Measurements from ENCODE around the gene IFT27. TPM values are rescaled to one million over a fixed set of nuclear protein-coding genes. Genes with fewer than 3 reads are reported as not detected.
A peak's percentile ranks its signal among the peaks of the same experiment; 100 is the strongest.

Gene IFT27
- polyA plus RNA-seq, 1 experiment = 23.0 TPM

GRCh38 chr22:36773935-36774334, 2.0 kb downstream of the IFT27 start:
- ChIA-PET CTCF (interaction anchor here (0.6 to 3.9 kb wide), 14 partner anchors 8 to 267 kb away, joined by 3 to 37 read pairs (median 5); partner anchors contain the start of gene FOXRED2), POLR2A (no interaction called here)
- no peak overlapping the region for H3K4me3 ChIP-seq (ENCODE audit: low read depth, low read length)
- H3K27me3 ChIP-seq (ENCODE audit: control insufficient read depth, insufficient read depth, low read length) = no peaks in the 10 kb centered on the region
- peak; percentile 52 for TF ChIP-seq CTCF (IDR thresholded peaks at IDR 0.05; ENCODE audit: insufficient read depth, low read depth, low read length)
- no peak for DNase-seq (ENCODE audit: low read depth)
- H3K36me3 ChIP-seq (ENCODE audit: control insufficient read depth, insufficient read depth, low read length) = no peaks in the 10 kb centered on the region

GRCh38 chr22:36772451-36772850, 3.5 kb downstream of the IFT27 start:
- POLR2A ChIA-PET = no interaction called here
- no peak overlapping the region for H3K4me3 ChIP-seq (ENCODE audit: low read depth, low read length)
- CTCF ChIA-PET = interaction anchor here (3.3 to 3.9 kb wide), 2 partner anchors 220 to 262 kb away, joined by 16 to 20 read pairs; no protein-coding TSS in a partner anchor
- H3K36me3 ChIP-seq (ENCODE audit: control insufficient read depth, insufficient read depth, low read length) = no peaks in the 10 kb centered on the region; the same call in none of the 2 replicates
- no peak for DNase-seq (ENCODE audit: low read depth)
- no peak for TF ChIP-seq CTCF (IDR thresholded peaks at IDR 0.05; ENCODE audit: insufficient read depth, low read depth, low read length)
- H3K27me3 ChIP-seq (ENCODE audit: control insufficient read depth, insufficient read depth, low read length) = no peaks in the 10 kb centered on the region

DNA sequence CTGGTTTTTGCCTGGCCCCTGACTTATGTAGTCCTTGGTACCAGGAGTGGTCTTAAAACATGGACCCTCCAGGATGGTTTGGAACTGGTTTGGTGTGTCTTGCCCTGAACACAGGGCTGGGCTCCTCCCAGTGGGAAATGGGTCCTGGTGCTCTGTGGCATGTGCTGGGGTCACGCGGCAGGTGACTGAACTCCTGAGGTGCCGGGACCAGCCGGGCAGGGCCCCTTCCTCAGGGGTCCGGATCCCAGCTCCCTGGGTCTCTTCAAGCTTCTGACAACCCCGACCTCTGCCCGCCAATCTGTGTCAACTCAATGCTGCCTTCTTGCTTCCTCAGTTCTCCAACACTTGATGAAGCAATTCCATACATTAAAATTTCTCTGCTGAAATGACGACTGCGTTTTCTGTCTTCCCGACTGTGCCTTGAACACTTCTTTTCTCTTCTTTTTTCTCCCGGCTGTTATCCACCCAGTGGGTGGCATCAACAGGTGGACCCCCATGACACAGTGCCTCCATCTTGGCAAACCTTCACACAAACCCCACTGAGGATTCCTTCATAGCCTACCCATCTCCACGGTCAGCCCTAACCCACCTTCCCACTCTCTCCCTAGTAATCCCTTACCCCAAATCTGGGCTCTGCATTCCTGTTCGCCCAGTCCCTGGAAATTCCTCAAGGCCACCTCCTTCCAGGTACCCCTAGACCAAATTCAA, 4.4 kb downstream of the IFT27 start:
- Histone ChIP-seq H3K4me3 (ENCODE audit: low read depth, low read length) (no peak overlapping the region), H3K27me3 (ENCODE audit: control insufficient read depth, insufficient read depth, low read length) (no peaks in the 10 kb centered on the region), H3K36me3 (ENCODE audit: control insufficient read depth, insufficient read depth, low read length) (no peaks in the 10 kb centered on the region; the same call in none of the 2 replicates)
- ChIA-PET POLR2A (no interaction called here), CTCF (interaction anchor here (0.6 to 7.0 kb wide), 4 partner anchors 14 to 260 kb away, joined by 3 to 33 read pairs (median 3); no protein-coding TSS in a partner anchor)
- DNase-seq (ENCODE audit: low read depth) = no peak
- no peak for TF ChIP-seq CTCF (IDR thresholded peaks at IDR 0.05; ENCODE audit: insufficient read depth, low read depth, low read length)

DNA sequence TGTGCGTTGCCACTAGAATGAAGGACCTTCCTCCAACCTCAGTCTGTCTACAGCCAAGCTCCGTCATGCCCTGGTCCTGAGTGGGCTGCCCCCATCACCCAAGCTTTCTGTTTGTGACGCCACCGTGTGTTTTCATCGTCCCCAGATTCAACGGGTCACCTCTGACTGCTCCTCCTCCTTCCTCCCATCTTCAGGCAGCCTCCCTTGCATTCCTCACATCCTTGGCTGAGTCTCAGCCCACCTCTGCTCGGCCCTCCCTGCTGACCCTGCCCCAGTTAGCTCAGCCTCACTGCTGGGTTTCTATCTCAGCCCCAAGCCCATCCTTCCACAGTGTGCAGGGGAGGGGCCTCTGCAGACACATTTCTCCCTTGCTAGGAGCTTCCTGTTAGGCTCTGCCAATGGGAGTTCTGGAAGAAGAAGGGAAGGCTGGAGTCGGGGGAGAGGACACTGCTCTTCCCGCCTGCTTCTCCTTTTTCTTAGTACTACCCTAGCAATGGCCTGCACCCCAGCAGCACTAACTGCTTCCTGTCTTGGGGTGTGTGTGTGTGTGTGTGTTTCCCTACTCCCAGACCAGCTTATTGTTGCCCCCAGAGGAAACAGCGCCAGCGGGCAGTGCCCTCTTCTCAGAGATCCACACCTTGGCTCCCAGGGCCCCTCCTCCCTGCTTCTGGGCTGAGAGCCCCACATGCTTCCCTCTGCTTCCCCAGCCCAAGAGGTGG, 5.2 kb downstream of the IFT27 start:
- POLR2A ChIA-PET = no interaction called here

More for the DNA sequence above, 5.2 kb downstream of the IFT27 start:
- H3K36me3 ChIP-seq (ENCODE audit: control insufficient read depth, insufficient read depth, low read length) = no peaks in the 10 kb centered on the region; the same call in none of the 2 replicates
- no peak for DNase-seq (ENCODE audit: low read depth)
- CTCF ChIA-PET = interaction anchor here (0.6 to 7.0 kb wide), 3 partner anchors 13 to 259 kb away, joined by 3 to 33 read pairs (median 3); no protein-coding TSS in a partner anchor
- H3K4me3 ChIP-seq (ENCODE audit: low read depth, low read length) = no peak overlapping the region
- H3K27me3 ChIP-seq (ENCODE audit: control insufficient read depth, insufficient read depth, low read length) = no peaks in the 10 kb centered on the region
- no peak for TF ChIP-seq CTCF (IDR thresholded peaks at IDR 0.05; ENCODE audit: insufficient read depth, low read depth, low read length)
